T-helper 1 cell treated with Interleukin-12 subunit alpha and Interleukin-12 subunit beta and Interleukin-4 antibody, amounts not matched to agents 30 ng/mL and 1 ng/mL, for 36 hours (primary cell): ENCODE data around the gene TNFRSF13B. TPM values are rescaled to one million over a fixed set of nuclear protein-coding genes. Genes with fewer than 3 reads are reported as not detected.
"Not testable (repeated sequence)": the region's sequence is repeated elsewhere in the genome, so short reads cannot be mapped to it uniquely, and the experiment has no call there.

ENCODE experiments used
- intact Hi-C: fragments of 100-400 bp; cut with micrococcal nuclease; formaldehyde crosslinking; loops from one replicate; pipeline ENCODE4 v1.15.1; 2024
- total RNA-seq: library from RNA; stranded (reverse); gene quantifications from 2 replicates; pipeline ENCODE4 v1.2.3, GENCODE V29; 2022

TNFRSF13B gene
- total RNA-seq, 1 donor from 2014 or later: not detected

DNA sequence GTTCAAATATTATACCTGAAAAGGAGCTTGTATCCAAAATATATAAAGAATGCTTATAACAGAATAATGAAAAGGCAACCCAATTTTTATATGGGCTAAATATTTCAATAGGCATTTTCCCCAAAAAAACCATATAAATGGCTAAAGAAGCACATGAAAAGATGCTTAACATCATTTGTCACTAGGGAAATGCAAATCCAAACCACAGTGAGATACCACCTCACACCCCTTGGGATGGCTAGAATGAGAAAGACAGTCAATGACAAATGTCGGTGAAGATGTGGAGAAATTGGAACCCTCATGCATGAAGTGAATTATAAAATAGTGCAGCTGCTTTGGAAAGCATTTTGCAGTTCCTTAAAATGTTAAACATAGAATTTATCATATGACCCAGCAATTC, 3.1 kb downstream of the TNFRSF13B start:
- intact Hi-C loops: no loop called here

DNA sequence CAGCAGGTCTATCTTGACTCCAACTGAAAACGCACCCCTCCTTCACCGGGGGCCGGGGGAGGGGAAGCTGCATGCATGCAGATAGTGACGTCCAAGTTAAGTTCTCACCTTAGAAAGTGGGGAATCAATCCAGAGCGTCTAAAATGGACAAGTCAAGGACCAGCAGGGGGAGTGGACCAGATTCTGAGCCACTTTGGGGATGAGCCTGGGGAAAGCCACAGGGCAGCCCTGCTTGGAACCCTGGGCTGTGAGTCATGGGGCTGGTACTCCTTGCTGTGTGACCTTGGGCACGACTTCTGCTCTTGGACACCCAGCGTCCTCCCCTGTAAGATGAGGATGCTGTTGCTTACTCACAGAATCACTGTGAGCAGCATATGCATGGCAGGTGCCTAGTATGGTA, 9.1 kb downstream of the TNFRSF13B start:
- intact Hi-C loops: no loop called here

DNA sequence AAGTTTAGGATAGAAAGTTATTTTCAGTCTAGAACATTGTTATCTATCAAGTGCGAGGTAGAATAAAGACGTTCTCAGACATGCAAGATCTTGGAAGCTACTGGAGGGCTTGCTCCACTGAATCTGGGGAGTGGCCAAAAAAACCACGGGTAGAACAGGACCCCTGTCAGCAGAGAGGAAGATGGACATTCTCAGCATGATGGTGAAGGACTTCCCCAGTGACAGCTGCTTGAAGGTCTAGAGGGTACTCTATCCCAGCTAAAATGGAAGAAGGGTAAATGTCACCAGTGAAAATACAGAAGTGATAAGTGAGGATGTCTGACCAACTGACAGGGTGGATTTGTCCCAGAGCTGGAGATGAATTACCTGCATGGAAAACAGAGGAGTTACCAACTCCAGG, 10.1 kb downstream of the TNFRSF13B start:
- intact Hi-C loops: no loop called here

GRCh38 chr17:16961022-16961421, 10.9 kb downstream of the TNFRSF13B start:
- intact Hi-C loops: not testable (repeated sequence)

DNA sequence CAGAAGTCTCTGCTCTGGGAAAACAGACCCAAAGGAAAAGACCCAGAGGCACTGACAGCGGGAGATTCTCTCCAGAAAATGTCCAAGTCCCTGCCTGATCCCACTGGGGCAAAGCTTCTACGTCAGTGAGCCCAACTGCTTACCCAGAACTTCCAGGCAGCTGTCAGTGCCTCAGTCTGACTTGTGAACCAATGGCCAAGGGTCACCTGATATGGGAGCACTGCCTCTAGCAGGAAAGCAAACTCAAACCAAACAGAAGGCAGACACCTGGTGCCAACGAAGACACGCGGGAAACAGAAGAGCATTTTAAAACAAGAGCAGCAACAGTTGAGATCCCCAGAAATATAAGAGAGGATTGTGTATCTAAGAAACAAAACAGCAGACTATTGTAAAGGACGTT, 16.9 kb downstream of the TNFRSF13B start:
- intact Hi-C loops: not testable (repeated sequence)

DNA sequence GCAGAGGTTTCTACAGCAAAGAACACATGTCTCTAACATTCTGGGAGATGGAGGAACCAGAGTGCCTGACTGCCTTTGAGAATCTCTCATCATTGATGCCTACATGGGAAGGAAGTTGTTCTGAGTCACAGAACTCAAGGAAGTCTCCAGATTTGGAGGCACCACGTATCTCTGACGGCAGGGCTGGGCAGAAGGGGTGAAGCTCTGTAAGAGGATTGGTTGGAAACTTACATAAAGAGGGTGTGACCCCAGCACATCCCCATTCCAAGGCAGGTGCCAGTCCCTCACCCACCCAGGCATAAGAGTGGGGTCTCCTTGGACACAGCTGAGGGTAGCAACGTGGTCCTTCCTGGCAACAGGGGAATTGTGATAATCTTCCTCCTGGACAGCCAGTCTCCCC, 17.4 kb downstream of the TNFRSF13B start:
- intact Hi-C loops: no loop called here

- intact Hi-C loops: no loop called here
These were observed 18.1 kb downstream of the TNFRSF13B start for GRCh38 chr17:16953841-16954240.

DNA sequence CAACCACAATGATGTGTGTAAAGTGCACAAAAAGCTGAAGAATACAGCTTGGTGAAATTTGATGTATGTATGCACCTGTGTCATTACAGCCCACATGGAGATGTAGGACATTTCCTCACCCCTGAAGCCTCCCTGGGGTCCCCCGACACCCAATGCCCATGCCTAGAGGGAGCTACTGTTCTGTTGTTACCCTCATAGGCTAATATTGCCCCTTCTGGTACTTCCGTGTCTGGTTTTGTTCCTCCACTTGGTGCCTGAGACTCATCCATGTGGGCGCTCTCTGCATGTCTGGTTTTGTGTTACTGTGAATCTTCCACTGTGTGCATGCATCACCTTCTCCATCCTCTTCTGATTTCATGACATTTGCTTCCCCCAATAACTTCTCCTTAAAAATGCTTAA, 18.6 kb downstream of the TNFRSF13B start:
- intact Hi-C loops: no loop called here

DNA sequence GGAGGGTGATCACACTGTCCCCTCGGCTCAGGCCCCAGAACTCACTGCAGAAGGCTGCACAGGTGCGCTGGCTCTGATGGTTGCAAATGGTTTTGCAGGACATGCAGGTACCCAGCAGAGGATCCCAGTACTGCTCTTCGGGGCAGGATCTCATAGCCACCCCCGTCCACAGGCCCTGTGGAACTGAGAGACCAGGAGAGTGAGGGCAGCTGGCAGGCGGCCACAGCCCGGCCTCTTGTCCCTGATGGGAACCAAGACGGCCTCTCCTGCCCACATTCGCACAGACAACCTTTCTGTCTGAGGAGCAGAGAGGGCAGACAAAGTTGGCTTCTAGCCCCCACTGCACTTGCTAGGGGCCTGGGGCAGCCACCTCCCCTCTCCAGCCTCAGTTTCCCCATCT, 19.5 kb downstream of the TNFRSF13B start:
- intact Hi-C loops: no loop called here

- intact Hi-C loops: no loop called here
These were observed 21.4 kb downstream of the TNFRSF13B start for GRCh38 chr17:16950488-16950887.

DNA sequence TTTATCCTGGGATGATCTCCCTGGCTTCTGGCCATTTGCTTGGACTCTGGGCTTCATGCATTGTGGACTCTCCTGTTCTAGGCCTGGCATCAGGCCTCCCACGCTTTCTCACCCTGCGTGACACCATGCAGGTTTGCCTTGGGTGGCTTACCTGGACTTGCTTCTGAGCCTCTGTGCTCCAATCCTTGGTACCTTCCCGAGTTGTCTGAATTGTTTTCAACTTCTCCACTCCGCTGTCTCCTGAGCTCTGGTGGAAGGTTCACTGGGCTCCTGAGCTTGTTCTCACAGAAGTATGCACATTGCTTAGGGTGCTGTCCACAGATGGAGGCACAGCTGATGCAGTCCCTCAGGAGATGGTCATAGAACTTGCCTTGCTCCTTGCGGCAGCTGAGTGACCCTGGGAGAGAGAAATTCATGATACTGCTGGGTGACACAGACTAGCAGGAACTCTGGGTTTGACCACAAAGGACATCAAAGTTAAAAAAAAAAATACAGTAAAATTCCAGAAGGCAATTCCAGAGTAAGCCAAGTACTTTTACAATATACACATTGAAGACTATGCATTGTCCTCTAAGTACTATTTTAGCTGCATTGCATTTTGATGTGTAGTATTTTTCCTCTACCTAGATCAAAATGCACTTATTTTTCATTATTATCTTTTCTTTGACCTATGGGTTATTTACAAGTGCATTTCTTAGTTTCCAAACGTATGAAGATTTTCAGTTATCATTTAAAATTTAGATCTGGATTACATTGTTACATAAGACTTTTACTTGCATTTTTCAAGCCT, 23.1 kb downstream of the TNFRSF13B start:
- intact Hi-C loops: no loop called here

DNA sequence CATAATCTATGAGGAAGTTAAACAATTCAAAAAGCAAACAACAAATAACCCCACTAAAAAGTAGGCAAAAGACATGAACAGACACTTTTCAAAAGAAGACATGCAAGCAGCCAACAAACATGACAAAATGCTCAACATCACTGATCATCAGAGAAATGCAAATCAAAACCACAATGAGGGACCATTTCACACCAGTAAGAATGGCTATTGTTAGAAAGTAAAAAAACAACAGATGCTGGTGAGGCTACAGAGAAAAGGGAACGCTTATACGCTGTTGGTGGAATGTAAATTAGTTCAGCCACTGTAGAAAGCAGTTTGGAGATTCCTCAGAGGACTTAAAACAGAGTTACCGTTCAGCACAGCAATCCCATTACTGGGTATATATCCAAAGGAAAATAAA, 24.4 kb downstream of the TNFRSF13B start:
- intact Hi-C loops: no loop called here

DNA sequence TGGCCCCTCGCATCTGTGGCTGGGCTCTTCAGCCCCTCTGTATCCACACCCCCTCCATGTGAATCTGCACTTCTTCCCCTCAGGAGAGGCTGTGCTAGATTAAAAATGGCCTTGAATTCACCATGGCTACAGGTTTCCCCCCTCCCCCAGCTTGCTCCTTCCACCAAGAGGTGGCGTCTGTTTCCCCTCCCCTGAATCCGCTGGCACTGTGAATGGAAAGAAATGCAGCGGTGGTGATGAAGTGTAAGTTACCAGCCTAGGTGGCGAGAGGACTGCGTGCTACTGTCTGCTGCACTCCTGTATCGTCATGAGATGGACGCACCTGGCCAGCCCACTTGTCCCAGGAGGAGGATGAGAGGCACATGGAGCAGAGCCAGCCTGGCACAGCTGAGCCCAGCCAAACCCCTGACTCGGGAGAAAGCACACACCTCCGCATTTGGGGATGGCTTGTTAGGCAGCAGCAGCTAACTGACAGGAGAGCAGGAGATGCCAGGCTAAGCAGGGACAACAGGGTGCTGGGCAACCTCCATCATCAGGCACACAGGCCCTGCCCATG, 26.2 kb downstream of the TNFRSF13B start:
- intact Hi-C loops: no loop called here

DNA sequence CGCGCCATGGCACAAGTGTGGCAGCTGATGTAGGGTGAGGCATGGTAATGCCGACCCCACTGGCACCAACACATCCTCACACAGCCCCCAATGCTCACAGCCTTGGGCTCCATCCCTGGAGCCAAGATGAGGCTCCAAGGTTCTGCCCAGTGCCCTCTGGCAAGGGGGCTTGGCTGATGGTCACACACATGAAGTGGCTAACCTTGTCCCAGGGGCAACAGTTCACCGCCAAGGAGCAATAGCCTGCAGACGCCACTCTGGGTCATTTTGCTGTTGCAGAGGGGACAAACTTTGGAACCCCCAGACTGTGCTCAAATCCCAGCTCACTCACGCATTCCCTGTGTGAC, 26.8 kb downstream of the TNFRSF13B start:
- intact Hi-C loops: no loop called here

GRCh38 chr17:16944334-16945135, 27.4 kb downstream of the TNFRSF13B start:
- intact Hi-C loops: no loop called here

- intact Hi-C loops: no loop called here
These were observed 28.2 kb downstream of the TNFRSF13B start for GRCh38 chr17:16943541-16944333.

- intact Hi-C loops: no loop called here
These were observed 28.9 kb downstream of the TNFRSF13B start for GRCh38 chr17:16943032-16943352.

DNA sequence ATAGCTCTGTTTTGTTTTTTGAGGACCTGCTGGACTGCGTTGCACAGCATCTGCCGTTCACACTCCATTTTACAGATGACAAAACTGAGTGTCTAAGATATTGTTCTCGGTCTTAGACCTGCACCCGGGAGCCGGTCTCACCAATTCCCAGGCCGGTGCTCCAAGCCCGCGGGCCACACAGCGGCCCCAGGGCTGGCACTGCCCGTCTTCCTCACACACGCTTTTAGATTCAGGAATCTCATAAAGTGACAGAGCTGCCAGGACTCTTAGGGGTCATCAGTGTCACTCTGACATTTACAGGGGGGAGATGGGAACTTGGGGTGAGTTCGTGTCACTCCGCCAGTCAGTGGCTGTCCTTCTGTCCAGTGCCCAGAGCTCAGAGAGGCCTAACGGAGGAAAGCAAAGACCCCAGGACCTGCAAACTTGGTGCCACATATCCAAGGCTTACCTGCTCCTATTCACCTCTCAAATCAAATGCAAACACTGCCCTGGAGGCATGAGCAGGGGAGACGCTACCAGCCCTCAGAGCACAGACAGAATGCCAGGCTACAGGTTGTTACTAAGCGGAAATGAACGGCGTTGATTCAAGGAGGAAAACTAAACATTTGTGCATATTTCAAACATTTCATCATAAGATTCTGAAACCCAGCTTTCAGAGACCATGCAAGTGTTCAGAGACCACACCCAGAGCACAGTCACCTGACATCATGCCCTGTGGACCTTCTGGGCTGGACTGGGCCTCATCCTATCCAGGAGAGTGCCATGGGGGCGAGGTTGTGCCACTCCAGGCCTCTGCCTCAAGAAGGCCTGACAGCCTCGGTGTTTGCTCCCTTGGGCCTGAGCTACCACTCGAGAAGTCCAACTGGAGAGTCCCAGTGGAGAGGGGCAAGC, 29.5 kb downstream of the TNFRSF13B start:
- intact Hi-C loops: no loop called here

GRCh38 chr17:16941072-16942036, 30.6 kb downstream of the TNFRSF13B start:
- intact Hi-C loops: no loop called here
